ENCODE results near the gene KCNK15.

The KCNK15 gene

DNA sequence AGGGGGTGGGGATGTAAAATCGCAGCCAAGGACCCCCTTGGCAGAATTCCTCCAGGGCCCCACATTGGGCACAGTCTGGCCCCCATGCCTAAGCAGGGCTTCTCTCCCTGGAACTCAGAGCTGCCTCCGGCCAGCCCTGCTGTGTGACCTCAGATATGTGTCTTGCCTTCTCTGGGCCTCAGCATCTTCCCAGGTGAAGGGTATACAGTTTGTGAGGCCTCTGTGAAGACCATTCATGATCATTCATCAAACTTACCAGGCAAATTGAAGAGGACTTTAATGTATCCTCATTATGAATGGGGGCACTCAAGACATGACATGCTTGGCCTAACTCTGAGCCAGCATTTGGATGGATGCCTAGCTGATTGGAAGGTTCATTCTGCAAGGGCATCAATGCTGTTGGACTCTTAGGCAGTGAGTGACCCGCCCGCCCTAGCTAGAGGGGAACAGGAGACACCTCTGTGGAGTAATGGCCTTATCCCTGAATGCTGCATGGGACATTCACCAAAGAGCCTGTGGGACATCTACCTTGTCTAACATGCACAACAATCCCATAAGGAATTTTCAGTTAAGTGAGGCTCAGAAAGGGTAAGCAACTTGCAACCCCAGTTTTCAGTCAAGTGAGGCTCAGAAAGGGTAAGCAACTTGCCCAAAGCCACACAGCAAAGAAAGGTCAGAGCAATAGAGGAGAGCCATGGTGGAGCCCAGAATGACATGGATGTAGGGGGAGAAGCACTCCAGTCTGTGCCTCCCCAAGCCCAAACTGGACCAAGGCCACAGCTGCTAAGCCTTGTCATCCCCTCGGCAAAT, 30.0 kb upstream of the KCNK15 start:
- DNase-seq: no peak

DNA sequence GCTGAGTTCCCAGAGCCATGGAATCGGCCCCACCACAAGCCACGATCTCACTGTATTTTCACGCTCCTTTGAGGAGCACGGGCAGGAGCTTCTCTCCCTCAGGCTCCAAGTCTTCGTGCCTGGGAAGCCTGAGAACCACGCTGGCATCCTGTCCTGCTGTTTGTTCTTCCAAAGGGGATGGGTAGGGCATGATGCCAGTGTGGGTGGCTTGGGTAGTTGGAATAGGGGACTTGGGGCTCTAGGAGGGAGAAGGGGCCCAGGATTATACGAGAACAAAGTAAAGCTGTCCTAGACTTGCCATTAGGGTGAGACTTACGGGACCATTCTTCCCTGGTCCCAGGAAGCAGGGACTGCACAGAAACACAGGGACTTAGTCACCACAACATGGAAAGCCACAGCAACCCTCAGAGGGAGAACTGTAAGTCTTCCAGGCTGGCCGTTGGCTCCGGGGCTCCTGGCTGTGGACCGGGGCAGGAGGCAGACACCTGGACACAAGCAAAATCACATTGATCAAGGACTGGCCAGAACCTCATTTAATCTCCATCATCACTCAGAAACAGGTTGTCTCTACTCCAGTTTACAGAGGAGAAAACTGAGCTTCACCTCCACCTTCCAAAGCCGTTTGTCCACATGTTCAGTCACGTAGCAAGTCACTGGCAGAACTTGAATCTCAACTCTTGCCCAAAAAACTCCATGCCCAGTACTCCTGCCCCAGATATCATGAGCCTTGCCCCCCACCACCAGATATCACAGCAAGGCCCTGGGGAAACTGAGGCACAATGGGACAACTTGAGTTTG, 29.2 kb upstream of the KCNK15 start:
- no peak for DNase-seq

DNA sequence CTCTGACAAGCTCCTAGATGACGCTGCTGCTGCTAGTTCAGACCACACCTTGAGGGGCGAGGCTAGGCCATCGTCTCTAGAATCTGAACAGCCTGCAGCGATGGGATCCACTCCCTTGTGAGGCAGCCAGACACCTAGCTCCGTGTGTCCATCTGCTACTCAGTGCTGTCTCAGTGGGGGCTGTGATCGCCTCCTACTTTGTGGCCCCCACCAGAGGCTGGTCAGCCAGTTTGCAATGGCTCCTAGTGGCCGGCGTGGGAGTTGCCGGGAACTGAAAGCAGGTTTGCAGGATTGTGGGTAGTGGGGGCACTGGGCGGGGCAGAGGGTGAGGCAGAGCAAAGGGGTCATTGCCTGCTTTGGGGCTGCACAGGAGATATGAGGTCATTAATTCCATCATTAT, 27.7 kb upstream of the KCNK15 start:
- no peak for DNase-seq

DNA sequence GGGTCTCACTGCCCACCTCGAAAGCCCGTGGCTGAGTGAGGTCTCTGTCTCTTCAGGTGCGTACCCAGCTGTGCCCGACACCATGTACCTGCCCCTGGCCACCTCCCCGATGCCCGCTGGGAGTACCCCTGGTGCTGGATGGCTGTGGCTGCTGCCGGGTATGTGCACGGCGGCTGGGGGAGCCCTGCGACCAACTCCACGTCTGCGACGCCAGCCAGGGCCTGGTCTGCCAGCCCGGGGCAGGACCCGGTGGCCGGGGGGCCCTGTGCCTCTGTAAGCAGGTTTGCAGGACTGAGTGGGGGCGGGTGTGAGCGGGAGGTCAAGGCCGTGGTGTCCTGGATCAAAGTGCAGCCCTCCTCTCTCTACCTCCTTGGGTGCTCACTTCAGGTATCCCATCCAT, 25.8 kb upstream of the KCNK15 start:
- no peak for DNase-seq

DNA sequence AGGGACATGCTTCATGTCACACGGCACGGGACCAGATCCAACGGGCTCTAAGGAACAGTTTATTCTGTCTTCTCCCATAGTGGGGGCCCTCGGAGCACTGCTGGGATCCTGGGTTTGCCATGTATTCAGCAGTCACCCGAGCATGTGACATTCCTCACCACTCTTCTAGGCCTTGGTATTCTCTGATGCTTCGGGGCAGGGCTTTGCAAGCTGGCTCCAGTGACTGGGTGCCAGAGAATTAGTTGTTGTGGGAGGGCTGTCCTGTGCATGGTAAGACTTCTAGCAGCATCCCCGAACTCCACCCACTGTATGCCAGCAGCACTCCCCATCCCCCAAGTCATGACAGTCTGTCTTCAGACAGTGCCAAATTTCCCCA, 25.1 kb upstream of the KCNK15 start:
- DNase-seq: no peak

DNA sequence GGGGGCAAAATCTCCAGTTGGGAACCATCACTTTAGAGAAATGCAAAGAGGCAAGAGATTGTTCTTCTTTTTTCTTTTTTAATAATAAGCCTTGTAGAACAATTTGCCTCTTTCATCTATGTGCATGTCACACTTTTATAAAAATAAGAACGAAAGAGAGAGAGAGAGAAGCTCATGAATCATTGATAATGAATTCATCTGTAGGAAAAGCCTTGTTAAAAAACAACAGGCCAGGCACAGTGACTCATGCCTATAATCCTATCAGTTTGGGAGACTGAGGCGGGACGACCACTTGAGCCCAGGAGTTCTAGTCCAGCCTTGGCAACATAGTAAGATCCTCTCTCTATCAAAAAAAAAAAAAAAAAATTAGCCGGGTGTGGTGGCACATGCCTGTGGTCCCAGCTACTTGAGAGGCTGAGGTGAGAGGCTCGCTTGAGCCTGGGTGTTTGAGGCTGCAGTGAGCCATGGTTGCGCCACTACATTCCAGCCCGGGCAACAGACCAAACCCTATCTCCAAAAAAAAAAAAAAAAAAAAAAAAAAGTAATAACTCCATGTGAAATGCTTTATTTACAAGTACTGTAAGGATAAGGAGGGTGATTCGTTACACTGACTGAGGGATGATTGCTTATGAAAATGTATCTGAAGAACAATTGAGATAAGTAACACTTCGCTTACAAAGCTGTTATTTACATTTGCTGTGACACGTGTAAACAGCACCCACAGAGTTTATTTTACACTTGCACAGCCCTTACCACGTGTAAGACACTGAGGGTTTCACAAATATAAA, 24.5 kb upstream of the KCNK15 start:
- DNase-seq: no peak

DNA sequence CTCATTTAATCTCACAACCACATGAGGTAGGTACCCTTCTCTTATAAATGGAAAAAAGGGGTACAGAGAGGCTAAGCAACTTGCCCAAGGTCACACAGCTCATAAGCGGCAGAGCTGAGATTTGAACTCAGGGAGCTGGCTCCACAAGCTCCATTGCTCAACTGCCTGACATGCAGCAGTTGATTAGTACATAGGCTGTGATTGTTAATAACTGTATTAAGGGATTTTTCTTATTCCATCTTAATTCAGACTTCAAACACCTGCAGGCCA, 23.9 kb upstream of the KCNK15 start:
- DNase-seq: no peak

DNA sequence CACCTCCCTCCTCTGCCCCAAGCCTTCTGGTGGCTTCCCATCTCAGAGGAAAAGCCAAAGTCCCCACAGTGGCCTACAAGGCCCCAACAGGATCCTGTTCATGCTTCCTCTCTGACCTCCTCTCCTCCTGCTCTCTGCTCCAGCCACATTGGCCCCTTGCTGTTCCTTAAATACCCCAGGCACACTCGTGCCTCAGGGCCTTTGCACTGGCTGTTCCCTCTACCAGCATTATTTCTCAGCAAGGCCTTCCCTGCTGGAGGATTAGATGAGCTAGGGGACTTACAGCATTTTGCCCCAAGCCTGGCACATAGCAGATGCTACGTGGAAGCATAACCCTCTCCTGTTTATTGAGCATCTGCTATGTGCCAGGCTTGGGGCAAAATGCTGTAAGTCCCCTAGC, 22.7 kb upstream of the KCNK15 start:
- DNase-seq: no peak

- no peak for DNase-seq
Observed at GRCh38 chr20:44723391-44723790, 22.3 kb upstream of the KCNK15 start.

- no peak for DNase-seq
Observed at GRCh38 chr20:44723798-44724362, 21.8 kb upstream of the KCNK15 start.

DNA sequence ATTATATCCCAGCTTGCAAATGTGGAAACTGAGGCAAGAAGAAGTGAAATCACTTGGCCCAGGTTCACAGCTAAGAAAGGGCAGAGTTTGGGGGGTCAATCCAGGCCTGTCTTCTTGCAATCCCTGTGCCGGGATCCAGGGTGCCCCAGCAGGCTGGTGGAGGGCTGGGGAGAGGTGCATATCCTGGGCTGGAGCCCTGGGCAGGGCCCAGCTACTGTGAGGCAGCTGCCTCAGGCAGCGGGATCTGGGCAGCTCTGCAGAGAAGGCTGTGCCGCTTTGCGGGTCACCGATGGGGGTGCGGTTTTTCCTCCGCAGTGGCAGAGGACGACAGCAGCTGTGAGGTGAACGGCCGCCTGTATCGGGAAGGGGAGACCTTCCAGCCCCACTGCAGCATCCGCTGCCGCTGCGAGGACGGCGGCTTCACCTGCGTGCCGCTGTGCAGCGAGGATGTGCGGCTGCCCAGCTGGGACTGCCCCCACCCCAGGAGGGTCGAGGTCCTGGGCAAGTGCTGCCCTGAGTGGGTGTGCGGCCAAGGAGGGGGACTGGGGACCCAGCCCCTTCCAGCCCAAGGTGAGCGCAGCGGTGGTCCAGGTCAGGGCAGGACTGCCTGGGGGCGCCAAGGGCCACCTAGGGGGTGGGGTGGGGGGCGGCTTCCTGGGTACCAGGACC, 21.1 kb upstream of the KCNK15 start:
- no peak for DNase-seq

- no peak for DNase-seq
Observed at GRCh38 chr20:44725837-44726236, 19.8 kb upstream of the KCNK15 start.

- no peak for DNase-seq
Observed at GRCh38 chr20:44727039-44727438, 18.6 kb upstream of the KCNK15 start.

GRCh38 chr20:44727651-44728050, 18.0 kb upstream of the KCNK15 start:
- DNase-seq: no peak

- DNase-seq: no peak
Observed at GRCh38 chr20:44728801-44729443, 16.7 kb upstream of the KCNK15 start.

DNA sequence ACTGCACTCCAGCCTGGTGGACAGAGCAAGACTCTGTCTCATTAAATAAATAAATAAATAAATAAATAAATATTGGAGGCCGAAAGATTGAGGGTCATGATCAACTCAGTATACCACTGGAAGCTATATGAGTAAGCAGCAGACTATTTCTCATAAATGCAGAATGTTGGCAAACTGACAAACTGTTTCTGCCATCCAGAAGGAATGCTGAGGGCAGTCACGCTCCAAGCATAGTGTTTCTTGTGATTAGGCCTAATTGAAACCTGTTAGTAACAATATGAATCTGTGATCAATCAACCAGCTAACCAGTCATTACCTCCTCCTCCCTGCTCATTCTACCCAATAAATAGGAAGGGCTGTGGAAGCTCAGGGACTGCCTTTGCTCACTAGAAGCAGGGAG, 15.2 kb upstream of the KCNK15 start:
- DNase-seq: no peak

DNA sequence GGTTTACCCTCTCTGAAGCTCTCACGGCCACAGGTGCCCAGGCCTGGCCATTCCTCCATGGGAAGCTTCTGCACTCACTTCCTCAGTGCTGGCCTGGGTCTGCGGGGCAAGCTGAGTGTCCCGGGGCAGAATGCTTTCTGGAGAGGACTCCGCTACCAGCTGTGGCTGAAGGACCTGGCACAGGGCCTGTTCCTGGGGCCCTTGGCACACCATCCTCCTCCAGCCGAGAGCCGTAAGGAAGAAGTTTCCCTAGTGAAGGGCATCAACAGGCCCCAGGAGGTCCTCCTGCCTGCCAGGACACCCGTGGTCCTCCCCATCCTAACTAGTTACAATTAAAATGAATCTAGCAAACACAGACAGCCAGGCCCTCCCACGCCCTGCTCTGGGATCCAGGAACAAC, 14.0 kb upstream of the KCNK15 start:
- no peak for DNase-seq

- DNase-seq: no peak
Observed at GRCh38 chr20:44732327-44732726, 13.3 kb upstream of the KCNK15 start.

GRCh38 chr20:44733341-44734069, 12.2 kb upstream of the KCNK15 start:
- peak; percentile 69 for DNase-seq

- DNase-seq: no peak
Observed at GRCh38 chr20:44734938-44735337, 10.7 kb upstream of the KCNK15 start.

DNA sequence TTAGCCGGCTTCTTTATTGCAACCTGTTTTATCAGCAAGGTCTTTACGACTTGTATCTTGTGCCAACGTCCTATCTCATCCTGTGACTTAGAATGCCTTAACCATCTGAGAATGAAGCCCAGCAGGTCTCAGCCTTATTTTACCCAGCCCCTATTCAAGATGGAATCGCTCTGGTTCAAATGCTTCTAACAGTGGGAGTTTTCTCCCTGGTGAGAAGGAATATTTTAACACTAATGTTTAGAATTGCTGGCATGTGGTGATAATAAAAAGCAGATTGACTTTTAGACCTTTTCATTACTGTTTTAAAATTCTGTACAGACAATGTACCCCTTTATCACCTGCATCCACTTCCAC, 9.9 kb upstream of the KCNK15 start:
- DNase-seq: no peak

Measured in activated CD4-positive, alpha-beta T cell treated with anti-CD3 and anti-CD28 coated beads, Interleukin-2, amount 50 U/mL, for 16 hours (primary cell).